ENCODE measurements around the gene GSS. TPM values are rescaled to one million over a fixed set of nuclear protein-coding genes. Genes with fewer than 3 reads are reported as not detected.

GSS gene
- total and polyA plus RNA-seq, 2 of the 8 experiments (the other 6 are each of a cell fraction or from before 2014, with no cell fraction given) = 34.6 to 43.2 TPM

DNA sequence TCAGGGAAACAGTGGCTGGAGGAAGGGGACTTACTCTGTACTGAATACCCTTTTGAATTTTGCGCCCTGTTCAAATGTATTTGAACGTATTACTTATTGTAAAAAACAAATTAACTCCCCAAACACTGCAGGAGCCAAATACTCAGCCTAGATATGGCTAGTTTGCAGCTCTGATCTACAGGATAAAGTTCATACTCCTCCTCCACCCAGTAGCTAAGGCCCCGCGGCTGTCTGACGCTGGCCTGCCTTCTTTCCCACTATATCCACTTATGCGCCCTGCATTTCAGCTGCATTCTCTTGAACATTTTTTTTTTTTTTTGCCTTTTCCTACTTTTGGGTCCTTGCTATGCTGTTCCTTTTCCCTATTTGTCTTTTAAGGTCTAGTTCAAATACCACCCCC is 6.5 kb downstream of the GSS start:
- Histone ChIP-seq H2BK120ac (replicated peaks; ENCODE audit: low read depth, low read length) (no peak overlapping the region), H4K91ac (replicated peaks; ENCODE audit: insufficient read length, low read length) (no peak overlapping the region), H3K4me1 (replicated peaks in 1 of 4; ENCODE audit: control insufficient read depth in 3 of 4, insufficient read depth in 4 of 4, low read length in 3 of 4) (0 out of 7 replicates have a peak, but pooled peaks cover 0 to 3% (median 0%) of the 10 kb centered on the region in 4 experiments), H3K36me3 (ENCODE audit: control insufficient read depth in 2 of 4, insufficient read depth in 4 of 4, low read length in 3 of 4) (peaks cover 0 to 13% (median 5%) of the 10 kb centered on the region in 4 experiments; a peak in 2 of 8 replicates), H3K4ac (replicated peaks; ENCODE audit: insufficient read length, low read depth, low read length) (no peak overlapping the region), H3K27me3 (replicated peaks in 1 of 4; ENCODE audit: control insufficient read depth in 3 of 4, extremely low read depth in 1 of 4, insufficient read depth in 3 of 4, low read length in 3 of 4) (no peaks in the 10 kb centered on the region), H3K14ac (ENCODE audit: insufficient read length) (no peak overlapping the region), H4K5ac (ENCODE audit: insufficient read length, low read depth, low read length) (no peak overlapping the region), H3K56ac (replicated peaks; ENCODE audit: insufficient read length, low read depth, low read length) (no peak overlapping the region), H3K27ac (ENCODE audit: low read depth, low read length) (no peak overlapping the region), H3K4me2 (ENCODE audit: insufficient read depth in 1 of 2, low read depth in 2 of 2, low read length in 2 of 2) (no peak overlapping the region), H3K23me2 (ENCODE audit: low read depth, low read length) (no peaks in the 10 kb centered on the region), H2AFZ (ENCODE audit: low read length) (no peak overlapping the region), H2BK12ac (ENCODE audit: low read depth, low read length) (no peak overlapping the region), H3K79me1 (ENCODE audit: low read depth, low read length) (no peaks in the 10 kb centered on the region), H2BK5ac (ENCODE audit: low read depth, low read length) (no peak overlapping the region), H2BK20ac (ENCODE audit: low read length) (no peak overlapping the region), H3K9ac (replicated peaks in 1 of 4; ENCODE audit: extremely low read depth in 1 of 4, low read depth in 3 of 4, low read length in 3 of 4) (no peak overlapping the region), H3K18ac (ENCODE audit: extremely low read depth, low read length) (no peak overlapping the region), H3K23ac (ENCODE audit: insufficient read length) (no peak overlapping the region), H4K8ac (ENCODE audit: extremely low read depth, insufficient read depth, low read length) (no peak overlapping the region), H3K9me3 (ENCODE audit: insufficient read depth in 2 of 2, low read depth in 1 of 2, low read length in 1 of 2) (no peaks in the 10 kb centered on the region), H3K4me3 (ENCODE audit: extremely low read depth in 1 of 4, insufficient read depth in 2 of 4, low read depth in 3 of 4, low read length in 4 of 4) (no peak overlapping the region), H2BK15ac (ENCODE audit: low read length) (no peak overlapping the region), H3K79me2 (ENCODE audit: control insufficient read depth in 1 of 2, insufficient read depth in 2 of 2, low read length in 2 of 2) (no peaks in the 10 kb centered on the region), H4K20me1 (replicated peaks in 1 of 2; ENCODE audit: control insufficient read depth in 1 of 2, insufficient read depth in 2 of 2, low read length in 2 of 2) (peaks cover 0 to 3% of the 10 kb centered on the region in 2 experiments), H2AK5ac (ENCODE audit: low read depth, low read length) (no peak overlapping the region)
- 93% methylated on average over 6 of the region's 6 CpGs; no CpG with 5 or more reads in 1 of the 2 experiments for whole genome bisulfite sequencing, 2 experiments (ENCODE audit: extremely low coverage in 1 of 2, insufficient coverage in 1 of 2, insufficient read length in 1 of 2, insufficient replicate concordance in 2 of 2, low coverage in 1 of 2, low lambda C conversion rate in 2 of 2, missing lambda C conversion rate in 1 of 2)
- ChIA-PET POLR2A (ENCODE audit: partially characterized antibody) (no interaction called here), CTCF (ENCODE audit: partially characterized antibody) (interaction anchor here (1.0 to 1.5 kb wide), 3 partner anchors 10 to 29 kb away, joined by 3 read pairs; no protein-coding TSS in a partner anchor)
- TF ChIP-seq TBP (IDR thresholded peaks at IDR 0.05; ENCODE audit: low read depth, low read length) (no peak), POU5F1 (IDR thresholded peaks at IDR 0.05; ENCODE audit: low read depth, low read length) (no peak), RXRA (IDR thresholded peaks at IDR 0.05; ENCODE audit: insufficient read depth, low read depth, low read length) (no peak), RNF2 (IDR thresholded peaks at IDR 0.05; ENCODE audit: borderline replicate concordance, low read depth, low read length, missing control alignments, poor library complexity, severe bottlenecking) (no peak), SRF (IDR thresholded peaks at IDR 0.05; ENCODE audit: low read depth, low read length) (no peak), PHF8 (conservative IDR thresholded peaks at IDR 0.05; ENCODE audit: low read depth, low read length) (no peak), JUN (IDR thresholded peaks at IDR 0.05; ENCODE audit: low read depth, low read length) (no peak), TCF12 (IDR thresholded peaks at IDR 0.05; ENCODE audit: low read depth, low read length) (no peak), EGR1 (IDR thresholded peaks at IDR 0.05; ENCODE audit: borderline replicate concordance, low read depth, low read length) (no peak), EZH2 (IDR thresholded peaks at IDR 0.05; ENCODE audit: low read depth, low read length, severe bottlenecking) (no peak), CBX8 (IDR thresholded peaks at IDR 0.05; ENCODE audit: borderline replicate concordance, low read depth, low read length) (no peak)
- FAIRE-seq (no peak), DNase-seq (ENCODE audit: low read depth in 1 of 2, low spot score in 2 of 2) (no peak)

All from H1 (cell line).